Smooth muscle cell (in vitro differentiated cells): Measurements from ENCODE around the gene CD300E. TPM values are rescaled to one million over a fixed set of nuclear protein-coding genes. Genes with fewer than 3 reads are reported as not detected.

Experiments used
- DNase-seq: peaks from one replicate; lab custom pipeline; 2025; ENCODE audit not compliant: unreplicated experiment; lab: John Stamatoyannopoulos, UW
- H2AFZ ChIP-seq: fragments of 200-600 bp; sonication (generic); 2 replicates; pipeline ENCODE4 v1.6.0; 2016; ENCODE audit warnings: antibody characterized with exemption, low read depth, mild to moderate bottlenecking
- H3F3A ChIP-seq: fragments of 200-600 bp; sonication (generic); 2 replicates; pipeline ENCODE4 v1.6.0; 2017; ENCODE audit warnings: antibody characterized with exemption, low read depth
- H3K27ac ChIP-seq: fragments of 200-600 bp; sonication (generic); 2 replicates; pipeline ENCODE4 v1.5.1; 2016; ENCODE audit warnings: low read depth, mild to moderate bottlenecking
- H3K27me3 ChIP-seq: fragments of 200-600 bp; sonication (generic); 2 replicates; pipeline ENCODE4 v1.6.1; 2016; ENCODE audit warnings: low read depth, mild to moderate bottlenecking
- H3K36me3 ChIP-seq: fragments of 200-600 bp; sonication (generic); 2 replicates; pipeline ENCODE4 v1.5.1; 2016; ENCODE audit warnings: low read depth
- H3K4me1 ChIP-seq: fragments of 200-600 bp; sonication (generic); 2 replicates; pipeline ENCODE4 v1.5.1; 2016; ENCODE audit warnings: low read depth
- H3K4me2 ChIP-seq: fragments of 200-600 bp; sonication (generic); 2 replicates; pipeline ENCODE4 v1.6.0; 2016; ENCODE audit warnings: mild to moderate bottlenecking
- H3K4me3 ChIP-seq: fragments of 200-600 bp; sonication (generic); 2 replicates; pipeline ENCODE4 v1.5.1; 2016; ENCODE audit warnings: mild to moderate bottlenecking
- H3K79me2 ChIP-seq: fragments of 200-600 bp; sonication (generic); 2 replicates; pipeline ENCODE4 v1.6.0; 2016; ENCODE audit warnings: low read depth, mild to moderate bottlenecking
- H3K9ac ChIP-seq: fragments of 200-600 bp; sonication (generic); 2 replicates; pipeline ENCODE4 v1.6.0; 2016; ENCODE audit warnings: low read depth
- H3K9me3 ChIP-seq: fragments of 200-600 bp; sonication (generic); replicated peaks from 2 replicates; pipeline ENCODE4 v1.5.1; 2016; ENCODE audit warnings: low read depth
- H4K20me1 ChIP-seq: fragments of 200-600 bp; sonication (generic); 2 replicates; pipeline ENCODE4 v1.6.0; 2016; ENCODE audit warnings: low read depth
- WGBS: methylation state at CpG from one replicate; pipeline ENCODE4 v1.1.7; 2016; ENCODE audit warnings: low lambda C conversion rate; 5-methylcytosine and 5-hydroxymethylcytosine counted together
- polyA plus RNA-seq: library from polyadenylated mRNA; unstranded; fragments of >200 nt; fragmentation: Nextera tagmentation; extraction: Ambion mirVana; gene quantifications from 2 replicates; pipeline ENCODE4 v1.2.1, GENCODE V29; 2016
- total RNA-seq: library from RNA; depleted of rRNA; stranded (reverse); fragments of >200 nt; gene quantifications from 2 replicates; pipeline ENCODE4 v1.2.3, GENCODE V29; 2014
- TF ChIP-seq, protein P1 (sequence below): fragments of 200-600 bp; sonication (generic); IDR thresholded peaks from 2 replicates; pipeline ENCODE4 v1.5.1; 2017; ENCODE audit warnings: borderline replicate concordance, mild to moderate bottlenecking, antibody characterized with exemption; ENCODE audit not compliant: insufficient read depth, poor library complexity, severe bottlenecking

CD300E gene, protein sequence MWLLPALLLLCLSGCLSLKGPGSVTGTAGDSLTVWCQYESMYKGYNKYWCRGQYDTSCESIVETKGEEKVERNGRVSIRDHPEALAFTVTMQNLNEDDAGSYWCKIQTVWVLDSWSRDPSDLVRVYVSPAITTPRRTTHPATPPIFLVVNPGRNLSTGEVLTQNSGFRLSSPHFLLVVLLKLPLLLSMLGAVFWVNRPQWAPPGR
- 0.09 TPM in 1 of 2 replicates, not detected in the other for total RNA-seq
- polyA plus RNA-seq = not detected in 2 replicates

DNA sequence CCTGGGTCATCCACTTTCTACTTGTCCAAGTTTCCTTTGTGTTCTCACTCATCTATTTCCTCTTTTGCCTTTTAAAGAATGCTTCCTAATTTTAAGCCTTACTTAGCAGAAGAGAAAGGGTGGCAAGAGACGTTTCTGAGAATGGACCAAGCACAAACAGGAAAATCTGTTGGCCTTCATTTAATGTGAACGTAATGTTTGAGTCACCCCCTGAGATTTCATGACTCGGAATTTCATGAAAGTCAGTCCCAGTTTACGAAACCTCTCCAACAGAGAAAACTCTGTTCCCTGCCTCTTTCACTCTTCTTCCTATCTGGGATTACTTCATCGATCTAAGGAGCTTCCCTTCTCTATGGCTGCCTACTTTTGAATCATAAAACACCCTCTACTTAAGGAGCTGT is at the start of gene CD300E:
CD300E (minus strand) TSS at position 46 of the 401 bp plus-strand sequence. CDS start 117 bp downstream, outside the sequence.
- Histone ChIP-seq H3K79me2 (no peaks in the 10 kb centered on the region), H3K9me3 (no peaks in the 10 kb centered on the region), H3F3A (no peaks in the 10 kb centered on the region), H3K4me1 (no peaks in the 10 kb centered on the region), H2AFZ (no peak within 1 kb of the TSS), H3K4me3 (no peak within 1 kb of the TSS), H3K36me3 (no peaks in the 10 kb centered on the region), H3K4me2 (no peak within 1 kb of the TSS), H3K27me3 (peaks cover 5% of the 10 kb centered on the region), H4K20me1 (no peaks in the 10 kb centered on the region), H3K9ac (no peak within 1 kb of the TSS), H3K27ac (no peak within 1 kb of the TSS)
- TF ChIP-seq, protein P1, sequence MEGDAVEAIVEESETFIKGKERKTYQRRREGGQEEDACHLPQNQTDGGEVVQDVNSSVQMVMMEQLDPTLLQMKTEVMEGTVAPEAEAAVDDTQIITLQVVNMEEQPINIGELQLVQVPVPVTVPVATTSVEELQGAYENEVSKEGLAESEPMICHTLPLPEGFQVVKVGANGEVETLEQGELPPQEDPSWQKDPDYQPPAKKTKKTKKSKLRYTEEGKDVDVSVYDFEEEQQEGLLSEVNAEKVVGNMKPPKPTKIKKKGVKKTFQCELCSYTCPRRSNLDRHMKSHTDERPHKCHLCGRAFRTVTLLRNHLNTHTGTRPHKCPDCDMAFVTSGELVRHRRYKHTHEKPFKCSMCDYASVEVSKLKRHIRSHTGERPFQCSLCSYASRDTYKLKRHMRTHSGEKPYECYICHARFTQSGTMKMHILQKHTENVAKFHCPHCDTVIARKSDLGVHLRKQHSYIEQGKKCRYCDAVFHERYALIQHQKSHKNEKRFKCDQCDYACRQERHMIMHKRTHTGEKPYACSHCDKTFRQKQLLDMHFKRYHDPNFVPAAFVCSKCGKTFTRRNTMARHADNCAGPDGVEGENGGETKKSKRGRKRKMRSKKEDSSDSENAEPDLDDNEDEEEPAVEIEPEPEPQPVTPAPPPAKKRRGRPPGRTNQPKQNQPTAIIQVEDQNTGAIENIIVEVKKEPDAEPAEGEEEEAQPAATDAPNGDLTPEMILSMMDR = no peak
- DNase-seq = no peak
- WGBS = 58% methylated on average over 5 of the region's 5 CpGs

DNA sequence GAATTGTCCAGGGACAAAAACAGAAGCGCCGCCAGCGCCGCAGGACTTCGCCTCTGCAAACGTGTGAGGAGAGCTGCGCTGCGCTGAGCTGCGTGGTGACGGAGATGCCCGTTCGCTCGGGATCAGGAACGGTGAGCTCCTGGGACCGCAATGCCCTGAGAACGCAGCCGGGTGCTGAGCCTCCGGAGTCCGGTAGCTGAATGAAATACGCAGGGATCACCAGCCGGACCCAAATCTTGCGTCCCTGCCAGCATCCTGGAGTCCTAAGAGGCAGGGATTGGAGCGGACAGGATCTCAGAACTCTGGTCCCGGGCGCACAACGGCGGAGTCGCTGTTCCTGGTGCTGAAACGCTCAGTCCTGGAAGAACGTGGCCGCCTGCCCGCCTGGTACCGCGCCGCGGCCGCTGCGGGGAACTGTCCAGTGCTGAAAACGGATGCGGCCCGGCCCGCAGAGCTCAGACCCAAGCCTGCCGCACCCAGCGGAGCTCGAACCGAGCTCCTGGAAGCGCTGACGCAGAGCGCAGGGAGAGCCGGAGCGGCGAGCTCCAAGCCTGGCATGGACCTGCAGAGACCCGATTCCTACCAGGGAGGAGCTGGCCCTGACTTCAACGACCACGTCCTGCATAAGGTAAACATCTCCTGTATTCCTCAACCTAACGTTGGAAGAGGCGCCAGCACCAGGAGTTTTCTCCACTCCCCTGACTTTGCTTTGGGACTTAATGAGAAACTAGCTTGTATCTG is 47.7 kb upstream of the CD300E start:
- Histone ChIP-seq H2AFZ (no peak overlapping the region), H3K27ac (no peak overlapping the region), H3K9me3 (no peaks in the 10 kb centered on the region), H3K27me3 (peaks cover 70% of the 10 kb centered on the region), H3K36me3 (no peaks in the 10 kb centered on the region), H3K79me2 (no peaks in the 10 kb centered on the region), H3K4me1 (no peaks in the 10 kb centered on the region), H4K20me1 (no peaks in the 10 kb centered on the region), H3K9ac (no peak overlapping the region), H3F3A (no peaks in the 10 kb centered on the region), H3K4me2 (no peak overlapping the region), H3K4me3 (no peak overlapping the region)
- peak; percentile 76 for DNase-seq
- 14% methylated on average over 57 of the region's 57 CpGs for WGBS
- TF ChIP-seq, protein P1 = no peak

DNA sequence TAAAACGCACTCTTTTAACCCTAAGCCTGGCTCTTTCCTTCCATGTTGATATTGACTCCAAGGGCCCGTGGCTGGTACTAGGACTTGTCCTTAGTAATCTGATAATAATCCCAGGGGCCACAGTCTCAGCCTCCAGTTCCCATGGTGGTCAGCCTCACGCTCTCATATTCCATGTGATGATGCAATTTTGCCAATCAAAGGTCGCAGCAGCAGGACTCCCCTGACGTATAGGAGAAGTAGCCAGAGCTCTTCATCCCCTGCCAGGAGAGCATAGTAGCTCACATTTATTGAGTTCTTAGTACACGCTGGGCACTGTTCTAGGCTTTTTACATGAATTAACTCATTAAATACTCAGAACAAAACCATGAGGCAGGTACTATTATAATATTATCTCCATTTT is 46.8 kb upstream of the CD300E start:
- H3K27me3 ChIP-seq = peaks cover 79% of the 10 kb centered on the region

More for the DNA sequence above, 46.8 kb upstream of the CD300E start:
- no peak overlapping the region for H3K4me3 ChIP-seq
- H3K79me2 ChIP-seq = no peaks in the 10 kb centered on the region
- no peak overlapping the region for H2AFZ ChIP-seq
- no peaks in the 10 kb centered on the region for H3K36me3 ChIP-seq
- no peak overlapping the region for H3K27ac ChIP-seq
- H4K20me1 ChIP-seq = no peaks in the 10 kb centered on the region
- H3K4me1 ChIP-seq = no peaks in the 10 kb centered on the region
- no peaks in the 10 kb centered on the region for H3K9me3 ChIP-seq
- WGBS = 76% methylated on average over 6 of the region's 6 CpGs
- no peak for DNase-seq
- no peak overlapping the region for H3K4me2 ChIP-seq
- H3K9ac ChIP-seq = no peak overlapping the region
- no peaks in the 10 kb centered on the region for H3F3A ChIP-seq
- TF ChIP-seq, protein P1 = no peak
